PFSK-1 (cell line): Measurements from ENCODE around the gene ADGRG7.

Source experiments
- FOXP2 ChIP-seq: optimal IDR thresholded peaks from 2 replicates; pipeline ENCODE3; 2011; ENCODE audit warnings: borderline replicate concordance, control low read depth, inconsistent platforms; ENCODE audit not compliant: insufficient read depth; ENCODE audit errors: extremely low read length, extremely low read depth
- POLR2AphosphoS5 ChIP-seq: IDR thresholded peaks from 2 replicates; pipeline ENCODE4 v1.6.1; 2012; ENCODE audit warnings: low read depth, mild to moderate bottlenecking, control low read depth, low read length, moderate library complexity
- SIN3A ChIP-seq: IDR thresholded peaks from 2 replicates; pipeline ENCODE4 v1.6.1; 2012; ENCODE audit warnings: mild to moderate bottlenecking, low read length, moderate library complexity, borderline replicate concordance; ENCODE audit not compliant: insufficient read depth
- TAF1 ChIP-seq: IDR thresholded peaks from 2 replicates; pipeline ENCODE4 v1.6.1; 2012; ENCODE audit warnings: low read length, control low read depth, borderline replicate concordance; ENCODE audit not compliant: insufficient read depth
- TF ChIP-seq, protein P1 (sequence below), 2 experiments: IDR thresholded peaks; 2 replicates each; pipeline versions ENCODE4 v1.6.1 to v1.8.0; 2011 to 2012; ENCODE audit warnings: low read depth in 2 of 2, low read length in 2 of 2, control low read depth in 1 of 2, inconsistent platforms in 1 of 2, mild to moderate bottlenecking in 1 of 2, moderate library complexity in 1 of 2; ENCODE audit not compliant: insufficient read depth in 1 of 2

The ADGRG7 gene

GRCh38 chr3:100653604-100654294, 44.3 kb downstream of the ADGRG7 start:
- TF ChIP-seq TAF1 (no peak), FOXP2 (no peak), SIN3A (no peak), POLR2AphosphoS5 (no peak)
- TF ChIP-seq, protein P1, sequence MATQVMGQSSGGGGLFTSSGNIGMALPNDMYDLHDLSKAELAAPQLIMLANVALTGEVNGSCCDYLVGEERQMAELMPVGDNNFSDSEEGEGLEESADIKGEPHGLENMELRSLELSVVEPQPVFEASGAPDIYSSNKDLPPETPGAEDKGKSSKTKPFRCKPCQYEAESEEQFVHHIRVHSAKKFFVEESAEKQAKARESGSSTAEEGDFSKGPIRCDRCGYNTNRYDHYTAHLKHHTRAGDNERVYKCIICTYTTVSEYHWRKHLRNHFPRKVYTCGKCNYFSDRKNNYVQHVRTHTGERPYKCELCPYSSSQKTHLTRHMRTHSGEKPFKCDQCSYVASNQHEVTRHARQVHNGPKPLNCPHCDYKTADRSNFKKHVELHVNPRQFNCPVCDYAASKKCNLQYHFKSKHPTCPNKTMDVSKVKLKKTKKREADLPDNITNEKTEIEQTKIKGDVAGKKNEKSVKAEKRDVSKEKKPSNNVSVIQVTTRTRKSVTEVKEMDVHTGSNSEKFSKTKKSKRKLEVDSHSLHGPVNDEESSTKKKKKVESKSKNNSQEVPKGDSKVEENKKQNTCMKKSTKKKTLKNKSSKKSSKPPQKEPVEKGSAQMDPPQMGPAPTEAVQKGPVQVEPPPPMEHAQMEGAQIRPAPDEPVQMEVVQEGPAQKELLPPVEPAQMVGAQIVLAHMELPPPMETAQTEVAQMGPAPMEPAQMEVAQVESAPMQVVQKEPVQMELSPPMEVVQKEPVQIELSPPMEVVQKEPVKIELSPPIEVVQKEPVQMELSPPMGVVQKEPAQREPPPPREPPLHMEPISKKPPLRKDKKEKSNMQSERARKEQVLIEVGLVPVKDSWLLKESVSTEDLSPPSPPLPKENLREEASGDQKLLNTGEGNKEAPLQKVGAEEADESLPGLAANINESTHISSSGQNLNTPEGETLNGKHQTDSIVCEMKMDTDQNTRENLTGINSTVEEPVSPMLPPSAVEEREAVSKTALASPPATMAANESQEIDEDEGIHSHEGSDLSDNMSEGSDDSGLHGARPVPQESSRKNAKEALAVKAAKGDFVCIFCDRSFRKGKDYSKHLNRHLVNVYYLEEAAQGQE (IDR thresholded peaks at IDR 0.05; ENCODE audit: insufficient read depth in 1 of 2, low read depth in 2 of 2, low read length in 2 of 2) = no peak

DNA sequence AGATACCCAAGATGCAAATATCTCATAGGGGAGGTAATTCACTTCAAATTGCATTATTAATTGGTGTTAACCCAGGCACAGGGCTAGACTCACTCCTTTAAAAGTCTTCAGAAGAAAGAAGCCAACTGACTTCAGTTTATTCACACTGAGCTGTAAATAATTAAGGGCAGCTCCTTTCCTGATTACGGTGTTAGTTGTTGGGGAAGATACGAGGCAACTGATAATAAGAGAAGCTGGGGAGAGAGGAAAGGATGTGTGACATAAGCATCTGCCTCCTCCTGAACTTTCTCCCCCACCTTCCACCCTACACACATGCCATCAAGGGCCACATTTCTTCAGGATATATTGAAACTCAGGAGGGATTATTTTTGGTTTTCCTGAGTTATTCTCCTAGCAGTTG, 47.5 kb downstream of the ADGRG7 start:
- no peak for TF ChIP-seq SIN3A
- TF ChIP-seq TAF1 = no peak
- TF ChIP-seq POLR2AphosphoS5 = no peak
- TF ChIP-seq FOXP2 = no peak
- TF ChIP-seq, protein P1 (IDR thresholded peaks at IDR 0.05; ENCODE audit: insufficient read depth in 1 of 2, low read depth in 2 of 2, low read length in 2 of 2) = no peak

DNA sequence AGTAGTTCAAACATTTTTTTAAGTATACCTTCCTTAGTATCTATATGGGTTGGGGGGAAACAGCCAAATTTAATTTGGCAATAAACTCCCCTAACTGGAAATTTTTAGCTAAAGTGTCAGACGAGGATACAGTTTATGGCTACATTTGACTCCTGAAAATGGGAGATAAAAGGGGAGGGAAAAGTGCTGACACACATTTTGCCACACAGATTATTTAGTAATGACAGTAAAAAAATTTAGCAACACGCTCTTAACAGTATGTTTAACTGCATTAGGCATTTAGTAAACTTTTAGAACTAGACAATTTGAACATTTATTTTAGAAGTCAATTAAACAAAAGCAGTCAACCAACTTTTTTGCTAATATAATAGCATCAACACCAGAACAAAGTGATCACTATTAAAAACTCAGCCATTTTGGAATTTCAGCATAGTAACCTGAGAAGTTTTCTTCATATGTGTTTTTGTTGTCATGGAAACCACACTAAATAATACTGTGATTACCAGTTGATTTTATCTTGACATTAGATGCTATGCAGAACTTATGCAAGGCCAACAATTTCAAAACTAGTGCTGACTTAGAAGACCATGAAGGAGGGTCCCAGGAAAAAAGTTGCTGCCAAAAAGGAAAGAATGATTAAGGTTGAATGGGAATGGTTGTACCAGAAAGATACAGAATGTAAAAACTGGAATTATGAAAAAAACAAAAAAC, 52.9 kb downstream of the ADGRG7 start:
- TF ChIP-seq POLR2AphosphoS5 (no peak), TAF1 (no peak), FOXP2 (no peak), SIN3A (no peak)
- TF ChIP-seq, protein P1 (IDR thresholded peaks at IDR 0.05; ENCODE audit: insufficient read depth in 1 of 2, low read depth in 2 of 2, low read length in 2 of 2) = no peak

DNA sequence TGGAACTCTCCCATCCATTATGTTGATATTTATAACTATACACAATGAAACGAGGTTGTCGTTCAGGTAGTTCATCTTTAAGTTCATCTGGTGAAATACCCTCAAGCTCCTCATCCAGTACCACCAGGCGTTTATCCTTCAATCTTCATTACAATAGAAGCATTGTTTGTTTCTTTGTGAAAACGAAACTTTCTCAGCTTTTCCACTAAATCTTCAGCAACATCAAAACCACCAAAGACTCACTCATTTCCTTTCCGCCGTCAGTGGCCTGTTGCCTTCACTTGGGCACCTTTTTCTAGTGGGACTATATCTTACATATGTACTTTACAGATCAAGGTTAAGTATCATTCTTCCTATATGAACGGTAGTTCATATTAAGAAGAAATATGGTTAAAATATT, 55.8 kb downstream of the ADGRG7 start:
- TF ChIP-seq, protein P1 (IDR thresholded peaks at IDR 0.05; ENCODE audit: insufficient read depth in 1 of 2, low read depth in 2 of 2, low read length in 2 of 2) = no peak
- TF ChIP-seq TAF1 = no peak
